Activated CD4-positive, alpha-beta T cell treated with anti-CD3 and anti-CD28 coated beads, Interleukin-10, Interleukin-2, amounts not matched to agents 100 ng/mL and 50 ng/mL, durations not matched to agents 16 hours and 8 hours (primary cell): ENCODE results near the gene NECTIN4.
"Not testable (repeated sequence)": the region's sequence is repeated elsewhere in the genome, so short reads cannot be mapped to it uniquely, and the experiment has no call there.

Source experiments
- DNase-seq: peaks from one replicate; pipeline ENCODE4 v3.0.0-alpha.2; 2020

The NECTIN4 gene

GRCh38 chr1:161051219-161051618 lies 38.1 kb downstream of the NECTIN4 start:
- DNase-seq: no peak

- no peak for DNase-seq
Measured at GRCh38 chr1:161048949-161049722, 40.2 kb downstream of the NECTIN4 start.

GRCh38 chr1:161047436-161048420 lies 41.6 kb downstream of the NECTIN4 start:
- DNase-seq: no peak

- no peak for DNase-seq
Measured at GRCh38 chr1:161046605-161047228, 42.6 kb downstream of the NECTIN4 start.

- peak; percentile 96 for DNase-seq
Measured at GRCh38 chr1:161045736-161046604, 43.4 kb downstream of the NECTIN4 start, which contains the start of gene USF1. USF1 (minus strand) TSS chr1:161045977; CDS start chr1:161043275, 2,702 bp downstream.

GRCh38 chr1:161044908-161045735 lies 44.2 kb downstream of the NECTIN4 start:
- peak; percentile 78 for DNase-seq

GRCh38 chr1:161044535-161044907 lies 44.8 kb downstream of the NECTIN4 start:
- DNase-seq: peak; percentile 34

- DNase-seq: no peak
Measured at GRCh38 chr1:161039546-161039945, 49.8 kb downstream of the NECTIN4 start.

GRCh38 chr1:161039154-161039545 lies 50.2 kb downstream of the NECTIN4 start:
- DNase-seq: no peak

- peak; percentile 89 for DNase-seq
Measured at GRCh38 chr1:161038523-161039153, 50.7 kb downstream of the NECTIN4 start, which contains the start of gene TSTD1. TSTD1 (minus strand) TSS chr1:161038964; CDS start chr1:161038889, 75 bp downstream.

GRCh38 chr1:161037661-161038522 lies 51.5 kb downstream of the NECTIN4 start:
- no peak for DNase-seq

GRCh38 chr1:161033751-161034150 lies 55.6 kb downstream of the NECTIN4 start:
- no peak for DNase-seq

GRCh38 chr1:161032409-161032808 lies 56.9 kb downstream of the NECTIN4 start:
- DNase-seq: no peak

GRCh38 chr1:161031874-161032273 lies 57.5 kb downstream of the NECTIN4 start:
- DNase-seq: no peak

- DNase-seq: not testable (repeated sequence)
Measured at GRCh38 chr1:161029466-161029865, 59.9 kb downstream of the NECTIN4 start.

GRCh38 chr1:161026954-161027353 lies 62.4 kb downstream of the NECTIN4 start:
- DNase-seq: peak; percentile 38

- not testable (repeated sequence) for DNase-seq
Measured at GRCh38 chr1:161022432-161022831, 66.9 kb downstream of the NECTIN4 start.

- peak; percentile 50 for DNase-seq
Measured at GRCh38 chr1:161021970-161022353, 67.4 kb downstream of the NECTIN4 start.

- DNase-seq: peak; percentile 85
Measured at GRCh38 chr1:161021165-161021969, 68.0 kb downstream of the NECTIN4 start.
